Fibroblast of lung (primary cell): ENCODE results near the gene ENTPD3. TPM values are rescaled to one million over a fixed set of nuclear protein-coding genes. Genes with fewer than 3 reads are reported as not detected.

Experiments
- DNase-seq, 2 donors: peaks; one replicate each; pipeline versions ENCODE4 v3.0.0 to v3.0.0-alpha.2; 2010; ENCODE audit warnings: low read depth in 2 of 2
- H2AFZ ChIP-seq: 2 replicates; pipeline ENCODE4 v1.5.1; 2012; ENCODE audit warnings: low read length, control low read depth, inconsistent platforms
- H3K27ac ChIP-seq: 2 replicates; pipeline ENCODE4 v1.5.1; 2011; ENCODE audit warnings: low read length, control low read depth; ENCODE audit not compliant: insufficient read depth
- H3K27me3 ChIP-seq: 2 replicates; pipeline ENCODE4 v1.5.1; 2011; ENCODE audit warnings: mild to moderate bottlenecking, low read length; ENCODE audit not compliant: control insufficient read depth, insufficient read depth
- H3K36me3 ChIP-seq: 2 replicates; pipeline ENCODE4 v1.5.1; 2011; ENCODE audit warnings: low read length; ENCODE audit not compliant: control insufficient read depth, insufficient read depth
- H3K4me1 ChIP-seq: 2 replicates; pipeline ENCODE4 v1.5.1; 2011; ENCODE audit warnings: low read length; ENCODE audit not compliant: control insufficient read depth, insufficient read depth; ENCODE audit errors: extremely low read depth
- H3K4me2 ChIP-seq: 2 replicates; pipeline ENCODE4 v1.5.1; 2011; ENCODE audit warnings: low read length, control low read depth; ENCODE audit not compliant: insufficient read depth; ENCODE audit errors: extremely low read depth
- H3K4me3 ChIP-seq, 4 experiments: fragments of 200-600 bp in 1 of 4; sonication (generic) in 1 of 4; replicated peaks in 1 of 4; 2 replicates each; pipeline ENCODE4 v1.5.1; 2011 to 2016; ENCODE audit warnings: low read length in 4 of 4, low read depth in 3 of 4, mild to moderate bottlenecking in 3 of 4, control low read depth in 2 of 4, inconsistent platforms in 1 of 4, mixed read lengths in 1 of 4; ENCODE audit not compliant: insufficient read depth in 1 of 4; ENCODE audit errors: control extremely low read depth in 1 of 4
- H3K79me2 ChIP-seq: 2 replicates; pipeline ENCODE4 v1.5.1; 2012; ENCODE audit warnings: mild to moderate bottlenecking, low read length, inconsistent platforms; ENCODE audit not compliant: control insufficient read depth, insufficient read depth
- H3K9ac ChIP-seq: 2 replicates; pipeline ENCODE4 v1.5.1; 2011; ENCODE audit warnings: mild to moderate bottlenecking, low read length, control low read depth; ENCODE audit not compliant: insufficient read depth
- H3K9me3 ChIP-seq: 2 replicates; pipeline ENCODE4 v1.5.1; 2012; ENCODE audit warnings: low read depth, low read length; ENCODE audit not compliant: control insufficient read depth, insufficient read depth
- H4K20me1 ChIP-seq: 2 replicates; pipeline ENCODE4 v1.5.1; 2011; ENCODE audit warnings: low read length; ENCODE audit not compliant: control insufficient read depth, insufficient read depth; ENCODE audit errors: extremely low read depth
- CTCF ChIP-seq, 2 donors: IDR thresholded peaks in 1 of 2; conservative IDR thresholded peaks in 1 of 2; 1 replicate in 1 of 2; 2 replicates in 1 of 2; pipeline ENCODE4 v1.5.1; 2011 to 2012; ENCODE audit warnings: low read length in 2 of 2, control low read depth in 1 of 2, inconsistent platforms in 1 of 2, low read depth in 1 of 2, mild to moderate bottlenecking in 1 of 2
- EZH2 ChIP-seq: IDR thresholded peaks from 2 replicates; pipeline ENCODE4 v1.5.1; 2012; ENCODE audit warnings: low read length, control low read depth, mild to moderate bottlenecking; ENCODE audit errors: missing control alignments
- polyA plus RNA-seq, 2 donors: library from polyadenylated mRNA; depleted of rRNA in 1 of 2; stranded (reverse) in 1 of 2; unstranded in 1 of 2; fragments of >200 nt; gene quantifications; 2 replicates each; pipeline ENCODE4 v1.2.1, GENCODE V29; 2011 to 2012; ENCODE audit warnings: missing spikeins in 1 of 2
- total RNA-seq: library from RNA; depleted of rRNA; stranded (reverse); fragments of >200 nt; gene quantifications from 2 replicates; pipeline ENCODE4 v1.2.1, GENCODE V29; 2014

Gene ENTPD3
- total and polyA plus RNA-seq, 2 donors (not counting 1 experiment from before 2014, with no cell fraction given): 0.05 TPM; not detected in 1

GRCh38 chr3:40381904-40382616, 4.9 kb upstream of the ENTPD3 start:
- no peak overlapping the region for H3K4me3 ChIP-seq
- H2AFZ ChIP-seq: no peak overlapping the region
- no peak for TF ChIP-seq CTCF (conservative IDR thresholded peaks at IDR 0.05 in 1 of 2, IDR thresholded peaks at IDR 0.05 in 1 of 2; ENCODE audit: low read depth in 1 of 2, low read length in 2 of 2)
- no peak for TF ChIP-seq EZH2
- no peaks in the 10 kb centered on the region for H3K9me3 ChIP-seq
- no peak for DNase-seq
- H3K4me2 ChIP-seq: no peak overlapping the region
- peaks cover 2% of the 10 kb centered on the region for H4K20me1 ChIP-seq
- H3K36me3 ChIP-seq: no peaks in the 10 kb centered on the region
- no peaks in the 10 kb centered on the region for H3K79me2 ChIP-seq
- no peaks in the 10 kb centered on the region for H3K27me3 ChIP-seq
- H3K27ac ChIP-seq: no peak overlapping the region
- H3K9ac ChIP-seq: no peak overlapping the region
- no peaks in the 10 kb centered on the region for H3K4me1 ChIP-seq

GRCh38 chr3:40382617-40382979, 4.4 kb upstream of the ENTPD3 start:
- no peaks in the 10 kb centered on the region for H3K9me3 ChIP-seq
- H3K4me3 ChIP-seq: no peak overlapping the region
- H3K4me2 ChIP-seq: no peak overlapping the region
- peaks cover 2% of the 10 kb centered on the region for H4K20me1 ChIP-seq
- no peak overlapping the region for H3K9ac ChIP-seq
- H3K36me3 ChIP-seq: no peaks in the 10 kb centered on the region
- H3K79me2 ChIP-seq: no peaks in the 10 kb centered on the region
- TF ChIP-seq CTCF (conservative IDR thresholded peaks at IDR 0.05 in 1 of 2, IDR thresholded peaks at IDR 0.05 in 1 of 2; ENCODE audit: low read depth in 1 of 2, low read length in 2 of 2) (no peak), EZH2 (no peak)
- H3K27ac ChIP-seq: no peak overlapping the region
- H2AFZ ChIP-seq: no peak overlapping the region
- H3K27me3 ChIP-seq: no peaks in the 10 kb centered on the region
- no peaks in the 10 kb centered on the region for H3K4me1 ChIP-seq
- no peak for DNase-seq

- peaks cover 6% of the 10 kb centered on the region for H3K27me3 ChIP-seq
- no peaks in the 10 kb centered on the region for H3K4me1 ChIP-seq
- no peak overlapping the region for H2AFZ ChIP-seq
- TF ChIP-seq EZH2 (no peak), CTCF (conservative IDR thresholded peaks at IDR 0.05 in 1 of 2, IDR thresholded peaks at IDR 0.05 in 1 of 2; ENCODE audit: low read depth in 1 of 2, low read length in 2 of 2) (no peak)
- H3K9me3 ChIP-seq: no peaks in the 10 kb centered on the region
- no peak for DNase-seq
- no peak overlapping the region for H3K4me3 ChIP-seq
- H3K4me2 ChIP-seq: no peak overlapping the region
- H3K36me3 ChIP-seq: no peaks in the 10 kb centered on the region
- H3K9ac ChIP-seq: no peak overlapping the region
- H3K27ac ChIP-seq: no peak overlapping the region
- peaks cover 2% of the 10 kb centered on the region for H4K20me1 ChIP-seq
- no peaks in the 10 kb centered on the region for H3K79me2 ChIP-seq
These were observed 771 bp upstream of the ENTPD3 start for GRCh38 chr3:40386213-40386612.
